ENCODE results near the gene CHCHD5.

Gene CHCHD5

DNA sequence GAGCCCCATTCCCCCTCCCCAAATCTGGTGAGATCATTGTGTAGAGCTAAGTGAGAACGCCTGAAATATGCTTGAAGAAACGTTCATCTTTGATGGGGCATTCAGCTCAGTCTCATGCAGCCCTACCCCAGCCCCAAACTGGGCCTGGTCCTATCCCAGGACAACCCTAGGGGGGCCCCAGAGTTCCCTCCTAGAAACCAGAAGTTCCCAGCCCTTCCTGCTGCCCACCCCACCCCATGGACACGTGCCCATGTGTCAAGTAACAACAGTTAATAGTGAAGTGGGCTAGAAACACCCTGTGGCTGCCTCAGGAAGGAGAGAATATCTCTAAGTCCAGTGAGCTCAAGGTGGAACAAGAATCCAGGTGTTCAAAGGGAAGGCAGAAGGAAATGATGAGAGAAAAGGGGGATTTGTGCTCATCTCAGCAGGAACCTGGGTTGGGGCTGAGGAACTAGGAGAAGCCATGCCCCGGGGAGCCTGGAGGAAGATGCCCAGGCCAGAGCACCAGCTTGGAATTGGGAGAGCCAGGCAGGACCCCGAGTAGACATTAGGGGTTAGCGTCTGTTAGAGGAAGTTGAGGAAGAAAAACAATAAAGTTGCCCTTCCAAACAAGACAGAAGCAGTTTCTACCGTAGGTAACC is 41.2 kb downstream of the CHCHD5 start:
- no peak for DNase-seq (ENCODE audit: low spot score)

DNA sequence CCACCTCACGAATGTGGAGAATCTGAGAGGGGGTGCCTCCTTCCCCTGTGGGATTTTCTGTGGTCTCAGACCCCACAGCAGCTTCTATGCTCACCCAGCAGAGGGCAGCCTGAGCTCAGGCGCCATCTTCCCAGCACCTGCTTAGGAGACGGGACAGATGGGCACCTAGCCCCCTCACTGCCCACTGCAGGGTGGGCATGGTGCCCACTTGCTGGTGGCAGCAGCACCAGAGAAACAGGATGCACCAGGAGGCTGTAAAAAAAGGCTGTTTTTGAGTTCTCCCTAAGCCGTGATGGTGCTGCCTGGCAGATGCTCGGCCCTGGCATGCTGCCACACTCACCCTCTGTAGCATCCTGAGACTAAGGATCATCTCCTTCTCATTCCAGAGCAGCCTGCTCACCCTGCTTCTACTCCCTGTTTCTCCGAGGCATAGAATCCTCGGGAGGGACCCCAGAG is 42.2 kb downstream of the CHCHD5 start:
- DNase-seq (ENCODE audit: low spot score), result peak; percentile 71

DNA sequence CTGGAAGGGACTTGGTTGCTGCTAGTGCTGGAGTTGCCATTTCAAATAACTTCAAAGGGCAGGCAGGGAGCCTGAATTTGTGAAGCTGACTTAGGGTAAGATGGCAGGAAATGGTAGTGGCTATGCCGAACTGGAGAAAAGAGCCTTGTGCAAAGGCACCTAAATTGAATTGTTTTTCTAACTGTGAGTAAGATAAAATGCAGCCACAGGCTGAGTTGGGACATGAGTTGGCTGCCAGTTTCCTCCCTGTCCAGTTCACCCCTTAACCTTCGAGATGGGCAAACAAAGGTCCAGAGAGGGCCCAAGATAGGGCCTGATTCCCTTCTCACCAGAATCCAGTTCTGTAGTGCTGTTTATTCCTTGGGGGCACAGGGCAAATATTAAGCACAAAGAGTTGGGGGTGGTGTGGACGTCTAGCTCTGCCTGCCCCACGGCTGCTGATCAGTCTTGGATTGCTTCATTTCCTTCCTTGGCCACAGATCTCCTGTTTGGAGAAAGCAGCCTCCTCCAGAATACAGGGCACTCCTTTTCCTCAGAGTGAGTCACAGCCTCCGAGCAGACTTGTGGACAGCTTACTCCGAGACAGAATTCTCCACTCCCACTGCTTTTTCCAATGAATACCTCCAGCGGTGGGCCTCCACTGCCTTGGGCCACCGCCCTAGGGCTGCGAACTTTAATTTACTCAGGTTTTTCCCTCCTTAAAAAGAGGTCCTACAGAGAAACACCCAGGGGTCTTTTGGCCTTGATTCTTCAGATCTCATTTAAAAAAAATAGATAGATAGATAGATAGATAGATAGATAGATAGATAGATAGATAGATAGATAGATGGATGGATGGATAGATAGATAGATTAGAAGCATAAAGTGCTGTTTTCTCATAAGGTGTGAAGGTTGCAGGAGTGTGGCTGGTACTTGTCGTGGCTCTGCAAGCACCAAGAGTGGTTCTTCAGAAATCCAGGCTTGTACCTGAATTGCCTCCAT is 42.9 kb downstream of the CHCHD5 start:
- DNase-seq (ENCODE audit: low spot score), result peak; percentile 97

DNA sequence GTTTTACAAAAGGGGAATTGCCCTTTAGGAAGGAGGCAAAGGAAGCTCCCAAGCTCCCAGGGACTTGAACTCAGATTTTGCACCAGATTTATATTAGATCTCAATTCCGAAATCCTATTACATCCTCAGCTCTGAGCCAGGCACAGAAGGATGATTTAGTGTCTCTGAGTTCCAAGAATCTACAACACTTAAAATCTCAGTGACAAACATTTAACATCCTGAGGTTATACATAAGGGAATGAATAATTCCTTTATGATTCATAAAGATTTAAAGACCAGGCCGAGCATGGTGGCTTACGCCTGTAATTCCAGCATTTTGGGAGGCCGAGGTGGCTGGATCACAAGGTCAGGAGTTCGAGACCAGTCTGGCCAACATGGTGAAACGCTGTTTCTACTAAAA is 44.8 kb downstream of the CHCHD5 start:
- no peak for DNase-seq (ENCODE audit: low spot score)

DNA sequence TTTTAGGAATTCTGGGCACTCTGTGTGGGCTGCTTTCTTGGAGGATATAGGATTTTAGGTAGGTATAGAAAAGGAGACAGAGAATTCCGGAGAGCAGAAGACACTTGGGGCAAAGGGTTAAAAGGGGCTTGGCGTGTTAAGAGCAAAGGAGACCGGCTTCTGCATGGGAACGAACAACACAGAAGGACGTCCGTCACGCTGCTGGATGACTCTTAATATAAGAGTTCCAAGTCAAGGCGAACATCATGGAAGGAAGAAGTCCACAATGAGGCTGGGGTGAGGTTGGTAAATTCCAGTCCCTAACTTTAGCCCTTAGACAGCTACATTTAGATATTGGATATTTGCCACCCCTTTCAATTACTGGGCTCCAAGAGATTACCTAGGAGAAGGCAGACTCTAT is 45.4 kb downstream of the CHCHD5 start:
- no peak for DNase-seq (ENCODE audit: low spot score)

DNA sequence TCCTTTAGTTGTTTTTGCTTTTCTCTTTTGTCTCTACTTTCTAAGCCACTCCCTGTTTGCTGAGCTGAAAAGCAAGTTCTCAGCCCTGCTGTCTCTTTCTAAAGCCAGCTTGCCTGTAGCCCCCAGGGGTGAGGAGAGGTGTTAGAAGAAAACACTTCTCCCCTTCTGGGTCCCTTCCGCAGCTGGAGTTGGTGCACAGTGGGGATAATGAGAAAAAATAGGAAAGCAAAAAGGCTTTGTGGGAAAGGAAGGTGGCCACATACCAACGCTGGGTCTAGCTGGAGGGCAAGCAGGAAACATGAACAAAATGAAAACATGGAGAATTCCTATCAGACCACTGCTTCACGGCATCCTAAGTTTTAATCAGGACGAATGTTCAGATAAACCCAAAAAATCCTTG is 45.9 kb downstream of the CHCHD5 start:
- DNase-seq (ENCODE audit: low spot score), result no peak

DNA sequence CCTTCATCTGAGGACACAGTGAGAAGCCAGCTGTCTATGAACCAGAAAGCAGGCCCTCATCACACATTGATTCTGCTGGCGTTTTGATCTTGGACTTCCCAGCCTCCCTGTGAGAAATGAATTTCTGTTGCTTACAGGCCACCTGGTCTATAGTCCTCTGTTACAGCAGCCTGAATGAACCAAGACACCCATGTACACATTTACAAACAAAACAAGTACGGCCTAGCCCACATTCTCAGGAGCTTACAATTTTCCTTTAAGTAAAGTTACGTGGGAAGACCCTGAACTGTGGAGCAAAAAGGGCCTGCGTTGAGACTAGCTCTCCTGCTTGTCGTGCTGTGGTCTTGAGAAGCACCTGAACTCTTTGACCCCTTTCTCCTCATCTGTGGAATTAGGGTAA is 49.3 kb downstream of the CHCHD5 start:
- DNase-seq (ENCODE audit: low spot score), result no peak

DNA sequence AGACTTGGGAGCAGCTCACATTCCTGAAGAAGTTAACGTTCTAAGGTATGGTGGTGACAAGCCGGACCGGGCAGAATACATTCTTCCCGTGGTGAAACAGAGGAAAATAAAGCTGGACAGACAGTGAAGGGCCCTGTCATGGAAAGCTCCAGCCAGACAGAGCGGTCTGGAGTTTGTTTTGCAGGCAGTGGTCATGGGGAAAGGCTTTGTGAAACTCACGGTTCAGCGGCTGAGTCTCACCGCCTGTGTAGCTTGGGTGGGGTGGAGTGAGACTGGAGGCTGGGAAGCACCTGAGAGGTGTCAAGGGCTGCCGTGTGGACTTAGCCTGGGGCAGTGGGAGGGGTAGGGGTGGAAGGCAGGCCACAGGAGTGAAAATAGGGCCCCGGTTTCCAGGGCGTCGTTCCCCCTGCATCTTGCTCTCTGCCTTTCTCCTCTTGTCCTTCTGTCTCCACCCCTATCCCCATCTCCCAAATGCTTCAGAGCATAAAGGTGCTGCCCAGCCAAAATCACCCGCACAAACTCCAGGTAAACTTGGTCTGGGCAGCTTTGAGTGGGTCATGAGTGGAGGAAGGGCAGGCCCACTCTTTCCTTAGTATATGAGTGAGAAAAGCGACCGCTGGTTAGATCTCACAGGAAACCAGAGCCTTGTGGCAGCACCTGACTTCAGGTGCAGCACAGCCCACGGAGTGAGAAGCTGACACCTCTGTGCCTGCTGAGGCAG is 49.9 kb downstream of the CHCHD5 start:
- DNase-seq (ENCODE audit: low spot score), result no peak

DNA sequence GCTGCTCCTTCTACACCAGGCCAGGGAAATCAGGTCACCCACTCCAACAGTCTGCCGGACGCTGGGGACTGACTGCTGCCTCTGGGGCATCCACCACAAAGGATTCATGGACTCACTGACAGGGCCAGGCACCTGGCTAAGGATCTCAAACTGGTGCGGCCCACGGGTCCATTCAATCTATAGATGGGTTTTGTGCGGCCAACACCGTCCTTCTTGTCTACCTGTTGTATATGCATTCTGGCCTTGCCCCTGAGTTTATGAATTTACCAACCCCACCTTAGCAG is 50.4 kb downstream of the CHCHD5 start:
- no peak for DNase-seq (ENCODE audit: low spot score)

DNA sequence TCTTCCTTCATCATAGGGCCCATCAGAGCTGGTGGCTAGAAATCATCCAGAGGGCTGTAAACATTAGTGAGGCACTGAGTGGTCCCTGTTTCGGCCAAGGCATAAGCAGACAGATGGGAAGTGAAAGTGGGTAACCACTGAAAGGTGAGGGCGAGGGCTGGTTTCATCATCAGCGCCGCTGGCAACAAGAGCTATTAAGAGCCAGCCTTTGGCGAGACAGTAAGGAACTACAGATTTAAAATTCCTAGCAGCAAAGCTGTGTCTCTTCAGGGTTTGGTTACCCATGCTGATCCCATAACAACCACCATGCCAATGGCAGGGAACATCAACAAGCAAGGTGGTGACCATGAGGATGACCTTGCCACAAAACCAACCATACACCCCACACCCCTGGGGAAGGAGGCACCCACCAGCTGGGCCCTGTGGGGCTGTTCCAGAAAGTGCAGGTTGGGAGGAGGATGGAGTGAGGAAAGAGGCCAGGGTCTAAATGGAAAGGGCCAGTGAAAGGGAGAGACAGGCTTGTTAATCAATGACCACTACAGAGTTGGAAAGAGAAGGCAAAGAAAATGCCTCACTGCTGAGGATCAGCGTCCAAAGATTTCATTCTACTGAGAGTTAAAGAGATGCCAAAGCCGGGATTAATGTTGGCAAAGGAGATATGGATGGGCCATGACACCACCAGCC is 52.3 kb downstream of the CHCHD5 start:
- DNase-seq (ENCODE audit: low spot score), result no peak

DNA sequence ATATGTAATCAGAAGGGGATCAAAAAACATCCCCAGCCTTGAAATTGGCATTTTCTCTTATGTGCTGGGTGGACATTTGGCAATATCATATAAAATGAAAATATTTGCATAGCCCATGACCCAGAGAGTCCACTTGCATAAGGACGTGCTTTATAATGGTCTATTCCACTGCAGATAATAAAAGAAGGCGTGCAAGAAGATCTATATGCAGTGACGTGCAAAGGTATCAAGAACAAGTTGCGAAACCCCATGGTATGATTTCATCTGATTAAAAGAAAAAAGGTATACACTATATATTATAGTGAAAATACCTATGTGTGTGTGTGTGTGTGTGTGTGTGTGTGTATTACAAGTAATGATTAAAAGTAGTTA is 52.9 kb downstream of the CHCHD5 start:
- DNase-seq (ENCODE audit: low spot score), result no peak
